Measurements from ENCODE around the gene PPP2R2D.

- TF ChIP-seq ZFP3 (CRISPR knock-in tag; IDR thresholded peaks at IDR 0.05) (no peak), ZC3H10 (CRISPR knock-in tag; IDR thresholded peaks at IDR 0.05) (no peak), ZNF8 (CRISPR knock-in tag; IDR thresholded peaks at IDR 0.05) (no peak), TCF4 (CRISPR knock-in tag; IDR thresholded peaks at IDR 0.05; ENCODE audit: borderline replicate concordance) (no peak)
Observed at GRCh38 chr10:131997366-131998049, 96.7 kb downstream of the PPP2R2D start.

All from SK-N-SH treated with all-trans-retinoic acid at 6 μM for 48 hours (cell line).